Measurements from ENCODE around the gene TRERF1. TPM values are rescaled to one million over a fixed set of nuclear protein-coding genes. Genes with fewer than 3 reads are reported as not detected.

Gene TRERF1
- total RNA-seq, 1 experiment from 2014 or later = 14.5 TPM

DNA sequence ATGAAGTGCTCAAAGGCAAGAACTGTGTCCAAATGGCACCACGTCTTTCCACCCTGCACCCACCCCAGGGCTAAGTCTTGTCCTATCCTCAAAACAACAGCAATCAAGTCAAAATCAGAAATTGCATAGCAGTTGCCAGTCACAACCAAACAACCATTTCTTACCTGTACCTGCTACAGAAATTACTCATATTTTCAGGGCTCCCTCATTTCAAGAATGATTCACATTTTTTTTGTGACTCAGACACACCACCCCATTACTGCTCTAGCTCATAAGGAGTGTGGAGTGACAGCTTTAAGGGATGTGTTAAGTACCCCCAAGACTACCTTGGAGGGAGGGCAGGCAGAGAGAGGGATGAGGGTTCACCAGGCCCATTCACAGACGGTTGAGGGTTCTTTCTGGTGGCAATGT is 111.7 kb downstream of the TRERF1 start:
- Histone ChIP-seq H3K79me2 (ENCODE audit: low read depth) (peaks cover 44% of the 10 kb centered on the region), H3K4me1 (replicated peaks; ENCODE audit: insufficient read depth) (peaks cover 39% of the 10 kb centered on the region), H3F3A (ENCODE audit: insufficient read depth, low read depth) (peaks cover 29% of the 10 kb centered on the region), H4K20me1 (ENCODE audit: insufficient read depth) (no peaks in the 10 kb centered on the region), H3K4me2 (peak overlapping the region; percentile 72), H3K27me3 (ENCODE audit: insufficient read depth, low read depth) (no peaks in the 10 kb centered on the region), H3K9me2 (ENCODE audit: insufficient read depth) (no peaks in the 10 kb centered on the region), H3K27ac (peak overlapping the region; percentile 93), H3K9me3 (ENCODE audit: insufficient read depth, low read depth) (no peaks in the 10 kb centered on the region), H3K36me3 (ENCODE audit: low read depth) (no peaks in the 10 kb centered on the region), H3K4me3 (no peak overlapping the region; the same call in 1 of the 2 replicates), H2AFZ (no peak overlapping the region)
- DNase-seq = peak in 1 of 2 experiments; percentile 64
- no TSS peak for BruUV-seq (replicated peaks)
- TF ChIP-seq, protein P1, sequence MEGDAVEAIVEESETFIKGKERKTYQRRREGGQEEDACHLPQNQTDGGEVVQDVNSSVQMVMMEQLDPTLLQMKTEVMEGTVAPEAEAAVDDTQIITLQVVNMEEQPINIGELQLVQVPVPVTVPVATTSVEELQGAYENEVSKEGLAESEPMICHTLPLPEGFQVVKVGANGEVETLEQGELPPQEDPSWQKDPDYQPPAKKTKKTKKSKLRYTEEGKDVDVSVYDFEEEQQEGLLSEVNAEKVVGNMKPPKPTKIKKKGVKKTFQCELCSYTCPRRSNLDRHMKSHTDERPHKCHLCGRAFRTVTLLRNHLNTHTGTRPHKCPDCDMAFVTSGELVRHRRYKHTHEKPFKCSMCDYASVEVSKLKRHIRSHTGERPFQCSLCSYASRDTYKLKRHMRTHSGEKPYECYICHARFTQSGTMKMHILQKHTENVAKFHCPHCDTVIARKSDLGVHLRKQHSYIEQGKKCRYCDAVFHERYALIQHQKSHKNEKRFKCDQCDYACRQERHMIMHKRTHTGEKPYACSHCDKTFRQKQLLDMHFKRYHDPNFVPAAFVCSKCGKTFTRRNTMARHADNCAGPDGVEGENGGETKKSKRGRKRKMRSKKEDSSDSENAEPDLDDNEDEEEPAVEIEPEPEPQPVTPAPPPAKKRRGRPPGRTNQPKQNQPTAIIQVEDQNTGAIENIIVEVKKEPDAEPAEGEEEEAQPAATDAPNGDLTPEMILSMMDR (conservative IDR thresholded peaks at IDR 0.05) = no peak
- TF ChIP-seq EZH2 (IDR thresholded peaks at IDR 0.05; ENCODE audit: low read depth) = no peak
- POLR2A ChIA-PET (ENCODE audit: unreplicated experiment) = interaction anchor here (0.6 kb wide), 1 partner anchor 405 kb away, joined by 11 read pairs; no protein-coding TSS in a partner anchor
- intact Hi-C loops (cut with micrococcal nuclease; ENCODE audit: unreplicated experiment) = loop anchor here (2.0 to 5.0 kb wide), 2 partner anchors 63 to 113 kb away; no protein-coding TSS in a partner anchor
- CTCF ChIA-PET = no interaction called here

DNA sequence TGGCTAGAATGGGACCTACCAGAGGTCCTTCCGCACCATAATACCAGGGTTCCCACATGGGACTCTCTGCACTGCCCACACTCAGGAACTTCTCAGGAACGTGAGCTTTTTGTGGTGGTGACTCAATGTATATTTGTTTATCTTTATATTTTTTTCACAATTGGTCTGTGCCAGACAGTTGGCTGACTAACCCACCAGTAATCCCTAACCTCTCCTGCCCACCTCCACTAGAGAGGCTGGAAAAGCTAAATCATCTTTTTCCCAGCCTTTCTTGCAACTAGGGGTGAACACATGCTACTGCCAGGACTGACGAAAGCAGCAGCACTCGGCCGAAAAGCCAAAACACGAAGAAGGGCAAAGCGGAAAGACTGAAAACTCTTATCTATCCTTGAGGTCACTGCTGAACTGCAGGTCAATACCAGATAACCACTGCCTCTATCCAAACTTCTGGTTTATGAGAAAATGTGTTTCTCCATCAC is 112.9 kb downstream of the TRERF1 start:
- DNase-seq = peak; percentile 70 to 97
- Histone ChIP-seq H3K4me1 (replicated peaks; ENCODE audit: insufficient read depth) (peaks cover 39% of the 10 kb centered on the region), H3K27ac (peak overlapping the region; percentile 93), H3K9me3 (ENCODE audit: insufficient read depth, low read depth) (no peaks in the 10 kb centered on the region), H3K36me3 (ENCODE audit: low read depth) (no peaks in the 10 kb centered on the region), H4K20me1 (ENCODE audit: insufficient read depth) (no peaks in the 10 kb centered on the region), H3K27me3 (ENCODE audit: insufficient read depth, low read depth) (no peaks in the 10 kb centered on the region), H3K9me2 (ENCODE audit: insufficient read depth) (no peaks in the 10 kb centered on the region), H3K4me3 (peak overlapping the region; percentile 15; the same call in 1 of the 2 replicates), H3K4me2 (peak overlapping the region; percentile 72), H3K79me2 (ENCODE audit: low read depth) (peaks cover 53% of the 10 kb centered on the region), H3F3A (ENCODE audit: insufficient read depth, low read depth) (peaks cover 29% of the 10 kb centered on the region), H2AFZ (no peak overlapping the region)
- intact Hi-C loops (cut with micrococcal nuclease; ENCODE audit: unreplicated experiment) = loop anchor here (1.0 to 5.0 kb wide), 3 partner anchors 22 to 111 kb away; no protein-coding TSS in a partner anchor
- ChIA-PET CTCF (interaction anchor here (2.1 kb wide), 1 partner anchor 209 kb away, joined by 10 read pairs; no protein-coding TSS in a partner anchor), POLR2A (ENCODE audit: unreplicated experiment) (interaction anchor here (0.5 to 0.6 kb wide), 4 partner anchors 25 to 199 kb away, joined by 3 to 5 read pairs (median 3); no protein-coding TSS in a partner anchor)
- TF ChIP-seq EZH2 (IDR thresholded peaks at IDR 0.05; ENCODE audit: low read depth) = no peak
- TF ChIP-seq, protein P1 (conservative IDR thresholded peaks at IDR 0.05) = no peak
- BruUV-seq (replicated peaks) = no TSS peak

DNA sequence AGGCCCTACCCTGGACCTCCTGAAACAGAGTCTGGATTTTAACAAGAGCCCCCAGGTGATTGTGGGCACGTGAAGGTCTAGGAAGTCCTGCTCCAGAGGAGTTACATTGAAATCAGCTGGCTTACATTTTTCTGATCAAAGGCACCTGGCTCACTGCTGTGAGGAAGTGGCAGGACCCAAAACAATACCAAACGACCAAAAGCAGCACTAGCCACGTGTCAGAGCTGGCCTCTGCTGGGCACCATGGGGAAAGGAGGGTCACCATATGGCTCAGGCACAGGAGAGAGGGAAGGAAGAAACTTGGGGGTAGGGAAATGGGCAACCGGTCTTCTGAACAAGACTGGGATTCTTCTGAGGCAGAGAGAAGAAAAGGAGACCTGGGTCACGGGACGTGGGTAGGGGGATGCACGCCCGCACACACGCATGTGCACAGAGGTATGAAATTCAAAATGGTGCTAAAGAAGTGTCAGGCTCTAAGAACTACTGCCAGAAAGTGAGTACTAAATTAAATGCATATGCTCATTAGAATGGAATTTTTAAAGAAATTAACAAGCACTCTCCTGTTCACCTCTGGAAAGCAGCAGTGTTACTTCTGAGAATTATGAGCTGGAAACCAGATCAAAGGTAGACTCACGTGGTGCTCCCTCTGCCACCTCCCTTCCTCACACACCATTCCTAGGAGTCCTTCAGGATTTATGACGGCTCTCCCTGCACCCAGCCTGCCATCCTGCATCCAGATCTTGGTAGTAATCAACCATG is 113.6 kb downstream of the TRERF1 start:
- Histone ChIP-seq H3K79me2 (ENCODE audit: low read depth) (peaks cover 53% of the 10 kb centered on the region), H3K27ac (peak overlapping the region; percentile 93), H2AFZ (no peak overlapping the region), H4K20me1 (ENCODE audit: insufficient read depth) (no peaks in the 10 kb centered on the region), H3K4me1 (replicated peaks; ENCODE audit: insufficient read depth) (peaks cover 39% of the 10 kb centered on the region), H3F3A (ENCODE audit: insufficient read depth, low read depth) (peaks cover 29% of the 10 kb centered on the region), H3K9me2 (ENCODE audit: insufficient read depth) (no peaks in the 10 kb centered on the region), H3K9me3 (ENCODE audit: insufficient read depth, low read depth) (no peaks in the 10 kb centered on the region), H3K4me3 (no peak overlapping the region), H3K27me3 (ENCODE audit: insufficient read depth, low read depth) (no peaks in the 10 kb centered on the region), H3K4me2 (peak overlapping the region; percentile 63), H3K36me3 (ENCODE audit: low read depth) (0 out of 2 replicates have a peak, but pooled peaks cover under 1% of the 10 kb centered on the region)
- ChIA-PET CTCF (interaction anchor here (2.1 kb wide), 1 partner anchor 210 kb away, joined by 10 read pairs; no protein-coding TSS in a partner anchor), POLR2A (ENCODE audit: unreplicated experiment) (interaction anchor here (0.5 to 0.6 kb wide), 3 partner anchors 24 to 146 kb away, joined by 3 read pairs; no protein-coding TSS in a partner anchor)
- TF ChIP-seq EZH2 (IDR thresholded peaks at IDR 0.05; ENCODE audit: low read depth) = no peak
- TF ChIP-seq, protein P1 (conservative IDR thresholded peaks at IDR 0.05) = no peak
- DNase-seq = no peak
- intact Hi-C loops (cut with micrococcal nuclease; ENCODE audit: unreplicated experiment) = loop anchor here (1.0 to 5.0 kb wide), 3 partner anchors 22 to 111 kb away; no protein-coding TSS in a partner anchor
- TSS peak; percentile 26 for BruUV-seq (replicated peaks)
